HL-60/S4 treated with retinoic acid at 250 ng/mL for 4 days and 3 days (cell line): ENCODE data around the gene MYOC.
"Not testable (repeated sequence)": the region's sequence is repeated elsewhere in the genome, so short reads cannot be mapped to it uniquely, and the experiment has no call there.

Source experiments
- in situ Hi-C: fragments of 300-500 bp; cut with MboI; formaldehyde crosslinking; loops from 2 replicates; pipeline ENCODE4 v1.7.0; 2022; ENCODE audit warnings: low sequenced_read_pairs

MYOC gene

DNA sequence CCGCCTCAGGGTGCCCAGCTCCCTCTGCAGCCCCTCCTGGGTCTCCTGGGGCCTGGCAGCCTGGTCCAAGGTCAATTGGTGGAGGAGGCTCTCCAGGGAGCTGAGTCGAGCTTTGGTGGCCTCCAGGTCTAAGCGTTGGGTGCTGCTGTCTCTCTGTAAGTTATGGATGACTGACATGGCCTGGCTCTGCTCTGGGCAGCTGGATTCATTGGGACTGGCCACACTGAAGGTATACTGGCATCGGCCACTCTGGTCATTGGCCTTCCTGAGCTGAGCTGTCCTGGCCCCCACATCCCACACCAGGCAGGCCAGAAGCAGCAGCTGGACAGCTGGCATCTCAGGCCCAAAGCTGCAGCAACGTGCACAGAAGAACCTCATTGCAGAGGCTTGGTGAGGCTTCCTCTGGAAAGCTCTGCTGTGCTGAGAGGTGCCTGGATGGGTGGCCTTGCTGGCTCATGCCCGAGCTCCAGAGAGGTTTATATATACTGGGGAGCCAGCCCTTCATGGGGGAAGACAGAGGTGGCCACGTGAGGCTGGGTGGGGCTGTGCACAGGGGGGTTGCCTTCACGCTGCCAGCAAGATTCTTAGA lies at the start of gene MYOC:
MYOC (minus strand) TSS at position 455 of the 589 bp plus-strand sequence; CDS start at position 378, 77 bp downstream.
- in situ Hi-C loops: no loop called here

DNA sequence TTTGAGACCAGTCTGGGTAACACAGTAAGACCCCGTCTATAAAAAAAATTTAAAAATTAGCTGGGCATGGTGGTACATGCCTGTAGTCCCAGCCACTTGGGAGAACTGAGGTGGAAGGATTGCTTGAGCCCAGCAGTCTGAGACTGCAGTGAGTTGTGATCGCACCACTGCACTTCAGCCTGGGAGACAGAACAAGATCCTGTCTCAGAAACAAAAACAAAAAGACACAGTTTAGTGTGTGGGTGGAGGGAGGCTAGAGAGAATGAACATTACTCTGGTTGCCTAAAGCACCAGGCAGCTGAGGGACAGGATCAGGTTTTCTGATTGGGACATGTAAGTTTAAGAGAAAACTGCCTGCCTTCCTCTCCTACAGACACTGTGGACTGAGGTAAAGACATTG lies 47.0 kb upstream of the MYOC start:
- in situ Hi-C loops: no loop called here

DNA sequence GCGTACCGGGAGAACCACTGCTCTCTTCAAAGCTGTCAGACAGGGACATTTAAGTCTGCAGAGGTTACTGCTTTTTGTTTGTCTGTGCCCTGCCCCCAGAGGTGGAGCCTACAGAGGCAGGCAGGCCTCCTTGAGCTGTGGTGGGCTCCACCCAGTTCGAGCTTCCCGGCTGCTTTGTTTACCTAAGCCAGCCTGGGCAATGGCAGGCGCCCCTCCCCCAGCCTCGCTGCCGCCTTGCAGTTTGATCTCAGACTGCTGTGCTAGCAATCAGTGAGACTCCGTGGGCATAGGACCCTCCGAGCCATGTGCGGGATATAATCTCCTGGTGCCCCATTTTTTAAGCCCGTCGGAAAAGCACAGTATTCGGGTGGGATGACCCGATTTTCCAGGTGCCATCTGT lies 43.3 kb upstream of the MYOC start:
- in situ Hi-C loops: not testable (repeated sequence)

DNA sequence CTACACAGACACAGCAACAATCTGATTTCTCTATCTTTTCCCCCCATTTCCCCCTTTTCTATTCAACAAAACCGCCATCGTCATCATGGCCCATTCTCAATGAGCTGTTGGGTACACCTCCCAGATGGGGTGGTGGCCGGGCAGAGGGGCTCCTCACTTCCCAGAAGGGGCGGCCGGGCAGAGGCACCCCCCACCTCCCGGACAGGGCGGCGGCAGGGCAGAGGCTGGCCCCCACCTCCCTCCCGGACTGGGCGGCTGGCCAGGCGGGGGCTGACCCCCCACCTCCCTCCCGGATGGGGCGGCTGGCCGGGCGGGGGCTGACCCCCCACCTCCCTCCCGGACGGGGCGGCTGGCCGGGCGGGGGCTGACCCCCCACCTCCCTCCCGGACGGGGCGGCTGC lies 41.1 kb upstream of the MYOC start:
- in situ Hi-C loops: not testable (repeated sequence)

DNA sequence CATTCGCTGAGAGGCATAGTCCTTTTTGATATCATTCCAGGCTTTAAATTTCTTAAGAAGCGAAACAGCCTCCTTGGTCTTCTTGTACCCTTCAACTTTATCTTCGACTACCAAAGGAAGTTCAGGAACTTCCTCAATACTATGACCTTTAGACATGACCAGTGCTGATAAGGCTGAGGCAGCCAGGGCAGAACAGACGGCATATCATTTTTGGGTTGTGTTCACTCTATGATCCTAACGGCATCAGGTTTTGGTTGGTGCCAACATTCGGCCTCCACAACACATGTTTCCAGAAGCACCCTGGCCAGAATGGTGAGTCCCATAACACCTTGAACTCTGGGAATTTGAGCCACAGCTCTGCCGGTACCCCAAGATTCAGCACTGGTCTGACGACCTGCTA lies 31.4 kb upstream of the MYOC start:
- in situ Hi-C loops: no loop called here

DNA sequence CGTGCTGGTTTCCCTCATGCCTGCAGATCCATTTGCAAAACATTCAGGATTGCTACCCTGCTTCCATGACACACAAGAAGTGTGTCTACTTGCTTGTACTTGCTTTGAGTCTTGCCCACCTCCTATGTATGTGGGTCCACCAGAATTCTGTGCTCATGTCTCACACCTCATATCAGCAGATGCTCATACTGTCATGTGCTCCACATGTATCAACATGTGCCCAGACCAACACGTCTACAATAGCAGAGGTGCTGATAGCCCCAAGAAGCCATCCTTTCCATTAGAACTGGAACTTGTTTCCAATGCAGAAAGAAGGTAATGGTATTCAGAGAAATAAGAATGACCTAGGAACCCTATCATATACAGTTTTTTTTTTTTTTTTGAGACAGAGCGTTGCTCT lies 27.9 kb upstream of the MYOC start:
- in situ Hi-C loops: no loop called here

DNA sequence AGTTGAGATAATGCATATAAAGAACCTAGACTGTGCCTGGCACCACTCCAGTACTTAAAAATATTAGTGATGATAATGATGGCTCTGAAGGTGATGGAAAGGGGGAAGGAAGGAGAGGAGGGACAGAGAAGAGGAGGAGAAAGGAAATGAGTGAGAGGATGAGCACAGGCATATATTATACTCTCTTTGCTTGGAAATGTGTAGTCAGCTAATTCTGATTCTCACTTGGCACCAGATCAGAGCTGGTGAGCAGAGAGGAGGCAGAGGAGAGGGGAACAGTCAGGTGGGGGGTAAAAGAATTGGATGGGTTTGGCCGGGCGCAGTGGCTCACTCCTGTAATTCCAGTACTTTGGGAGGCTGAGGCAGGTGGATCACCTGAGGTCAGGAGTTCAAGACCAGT lies 24.3 kb upstream of the MYOC start:
- in situ Hi-C loops: no loop called here

DNA sequence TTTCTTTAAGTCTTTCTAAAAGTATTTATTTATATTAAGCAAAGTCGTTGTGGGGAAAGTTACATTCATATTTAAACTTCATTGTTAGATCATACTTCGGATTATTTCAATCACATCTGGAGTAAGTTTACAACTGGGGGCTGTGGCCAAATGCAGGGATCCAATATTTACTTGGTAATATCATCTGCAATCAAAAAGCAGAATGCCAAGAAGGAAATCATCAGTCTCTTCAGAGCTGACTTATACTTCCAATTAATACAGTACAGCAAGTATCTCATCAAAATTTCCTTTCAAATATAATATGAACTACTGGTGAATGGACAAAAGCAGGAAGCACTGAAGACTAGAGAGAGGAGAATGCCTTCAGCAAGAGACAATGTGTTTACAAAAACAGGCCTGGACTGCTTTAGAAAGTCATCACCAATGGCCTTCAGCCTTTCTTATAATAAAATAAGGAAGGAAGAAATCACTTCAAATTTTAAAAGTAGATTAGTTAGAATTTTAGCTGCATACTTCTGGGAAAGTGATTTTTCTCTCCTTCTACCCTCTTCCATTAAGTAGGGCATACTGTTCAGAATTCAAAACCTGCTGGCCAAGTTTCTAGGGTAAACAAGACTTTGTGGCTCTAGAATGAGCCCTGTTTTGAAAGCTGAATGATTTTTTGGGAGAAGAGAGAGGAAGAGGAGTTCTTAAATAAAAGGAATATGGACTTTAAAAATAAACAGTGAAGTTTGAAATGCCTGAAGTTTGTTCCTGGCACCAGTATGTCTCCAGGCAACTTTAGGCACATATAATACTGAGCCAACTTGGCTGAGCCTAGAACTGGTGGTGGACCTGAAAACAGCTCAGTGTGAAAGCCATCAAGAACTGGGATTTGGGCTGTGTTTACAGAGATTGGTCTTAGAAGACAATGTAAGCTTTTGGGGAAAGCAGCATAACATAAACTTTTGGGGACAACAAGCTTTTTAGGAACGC lies 22.2 kb upstream of the MYOC start:
- in situ Hi-C loops: no loop called here

DNA sequence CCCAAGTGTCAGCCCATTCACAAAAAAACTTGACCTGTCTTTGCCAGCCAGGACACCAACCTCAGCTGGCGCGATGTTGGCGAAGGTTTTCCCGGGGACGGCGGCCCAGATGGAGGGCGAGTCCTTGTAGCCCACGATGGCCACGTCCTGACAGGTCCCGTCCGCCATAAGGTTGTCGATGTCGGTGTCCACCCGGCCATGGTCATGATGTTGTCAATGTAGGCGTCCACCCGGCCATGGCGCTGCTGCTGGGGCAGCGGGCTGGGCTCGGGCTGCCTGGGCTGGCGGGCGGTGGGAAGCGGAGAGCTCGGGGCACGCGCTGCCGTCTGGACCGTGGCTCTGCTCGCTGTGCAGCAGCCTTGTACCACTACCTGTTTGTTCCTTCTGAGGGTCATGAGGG lies 18.3 kb upstream of the MYOC start:
- in situ Hi-C loops: no loop called here

DNA sequence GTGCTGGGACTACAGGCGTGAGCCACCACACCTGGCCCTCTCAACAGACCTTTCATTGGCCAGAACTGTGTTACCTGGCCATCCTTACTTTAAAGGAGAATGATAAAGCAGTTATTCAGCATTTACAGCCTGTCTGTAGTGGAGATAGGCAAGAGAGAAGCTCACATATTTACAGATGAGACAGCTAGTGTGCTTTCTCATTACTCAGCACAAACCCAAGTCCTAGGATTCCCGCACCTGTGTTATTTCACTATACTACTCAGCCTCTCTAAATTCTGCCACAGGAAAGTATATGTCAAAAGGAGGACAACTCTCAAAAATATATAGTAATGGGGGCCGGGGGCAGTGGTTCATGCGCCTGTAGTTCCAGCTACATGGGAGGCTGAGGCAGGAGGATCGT lies 15.9 kb upstream of the MYOC start:
- in situ Hi-C loops: no loop called here

DNA sequence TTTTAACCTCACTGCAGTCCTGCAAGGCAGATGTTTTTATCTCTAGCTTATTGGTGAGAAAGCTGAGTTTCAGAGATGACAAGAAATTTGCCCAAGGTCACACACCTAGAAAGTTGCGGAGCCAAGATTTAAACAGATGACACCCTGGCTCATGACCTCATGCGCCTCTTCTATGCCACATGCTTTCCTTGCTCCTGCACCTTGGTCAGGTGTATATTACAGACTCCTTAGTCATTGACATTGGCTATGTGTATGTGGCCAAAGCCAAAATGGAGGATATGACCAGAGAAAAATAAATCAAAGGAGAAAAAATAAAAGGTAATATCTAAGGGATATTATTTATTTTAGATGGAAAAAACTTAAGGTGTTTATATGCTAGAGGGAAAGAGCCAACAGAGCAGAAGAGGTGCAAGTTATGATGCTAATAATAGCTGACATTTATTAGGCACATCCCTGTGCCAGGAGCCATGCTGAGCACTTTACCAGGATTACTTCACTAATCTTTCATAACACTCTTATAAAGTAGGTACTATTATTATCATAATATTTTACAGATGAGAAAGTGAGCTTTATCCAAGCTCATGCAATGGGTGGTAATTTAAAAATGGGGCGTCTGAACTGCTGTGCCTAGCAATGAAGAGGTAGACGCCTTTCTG lies 13.8 kb upstream of the MYOC start:
- in situ Hi-C loops: no loop called here

DNA sequence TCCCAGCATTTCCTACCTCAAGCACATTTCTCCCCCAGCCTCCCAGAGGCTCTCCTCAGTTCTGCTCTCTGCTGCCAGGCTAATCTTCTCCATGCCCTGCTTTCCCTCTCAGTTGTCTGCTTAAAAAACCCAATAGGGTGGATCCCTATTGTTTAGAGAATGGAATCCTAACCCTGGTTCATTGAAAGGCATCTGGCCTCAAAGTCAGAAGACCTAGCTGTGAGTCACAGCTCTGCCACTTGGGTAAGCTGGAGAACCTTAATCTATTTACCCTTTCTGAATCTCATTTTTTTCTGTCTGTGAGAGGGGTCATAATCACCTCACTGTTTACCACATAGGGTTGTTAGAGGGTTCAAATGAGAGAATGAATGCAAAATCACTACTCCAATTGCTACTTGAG lies 12.5 kb upstream of the MYOC start:
- in situ Hi-C loops: no loop called here

DNA sequence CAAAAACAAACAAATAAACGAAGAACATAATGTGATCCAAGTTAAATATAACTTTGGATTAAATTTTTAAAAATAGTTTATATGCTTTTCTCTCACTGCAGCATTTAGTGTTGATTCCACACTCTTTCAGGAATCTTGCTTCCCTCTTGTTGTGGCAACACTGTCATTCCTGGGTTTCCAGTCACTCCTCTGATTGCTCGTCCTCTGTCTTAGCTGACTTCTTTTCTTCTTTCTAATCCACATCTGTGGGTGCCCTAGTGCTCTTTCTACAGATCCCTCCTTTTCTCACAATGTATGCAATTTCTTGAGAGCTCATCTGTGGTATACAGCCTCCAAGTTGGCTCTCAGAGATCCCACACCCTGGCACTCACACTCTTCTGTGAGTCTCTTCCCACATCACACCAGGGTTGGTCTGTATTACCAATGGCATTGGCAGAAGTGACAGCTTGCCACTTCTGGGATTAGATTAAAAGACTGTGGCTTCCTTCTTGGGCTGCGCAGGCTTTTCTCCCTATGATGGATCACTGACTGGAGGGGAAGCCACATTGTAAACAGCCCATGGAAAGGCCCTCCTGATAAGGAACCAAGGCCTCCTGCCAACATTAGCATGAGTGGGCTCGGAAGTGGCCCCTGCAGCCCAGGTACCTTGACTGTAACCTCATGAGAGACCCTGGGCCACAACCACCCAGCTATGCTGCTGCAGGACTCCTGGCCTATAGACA lies 11.5 kb upstream of the MYOC start:
- in situ Hi-C loops: no loop called here

DNA sequence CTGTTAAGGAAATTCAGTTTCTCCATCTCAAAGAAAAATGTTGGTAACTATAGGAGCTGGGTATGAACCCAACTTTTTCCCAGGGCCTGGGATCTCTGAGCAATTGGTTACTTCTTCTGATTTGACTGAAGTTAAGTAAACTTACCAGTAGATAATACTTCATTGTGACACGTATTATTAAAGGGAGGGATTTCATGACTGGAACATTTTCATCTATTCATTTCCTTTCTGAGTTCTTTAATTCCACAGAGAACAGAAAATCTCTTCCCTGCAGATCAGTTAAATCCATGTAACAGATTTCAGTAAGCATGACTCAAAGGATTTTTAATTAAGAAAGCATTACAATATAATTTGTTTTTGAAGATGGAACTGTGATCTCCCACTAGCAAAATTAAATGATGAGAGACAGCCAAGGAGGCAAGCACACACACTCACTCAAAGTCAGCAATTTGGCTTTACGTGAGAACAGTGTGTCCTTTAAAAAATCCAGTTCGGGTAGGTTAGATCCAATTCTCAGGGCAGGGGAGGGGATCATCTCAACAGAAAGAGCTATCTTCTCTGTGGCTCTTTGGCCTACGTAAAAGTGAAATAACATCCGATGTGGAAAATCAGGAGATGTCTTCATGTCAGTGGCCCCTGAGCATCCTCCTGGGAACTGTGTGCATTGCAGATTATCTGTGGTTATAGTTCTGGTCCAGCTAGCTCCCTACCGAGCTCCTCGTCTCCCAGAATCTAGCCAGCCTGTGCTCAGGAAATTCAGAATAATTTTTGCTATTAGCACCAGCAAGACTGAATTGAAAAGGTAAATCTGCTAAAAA lies 10.8 kb upstream of the MYOC start:
- in situ Hi-C loops: no loop called here

DNA sequence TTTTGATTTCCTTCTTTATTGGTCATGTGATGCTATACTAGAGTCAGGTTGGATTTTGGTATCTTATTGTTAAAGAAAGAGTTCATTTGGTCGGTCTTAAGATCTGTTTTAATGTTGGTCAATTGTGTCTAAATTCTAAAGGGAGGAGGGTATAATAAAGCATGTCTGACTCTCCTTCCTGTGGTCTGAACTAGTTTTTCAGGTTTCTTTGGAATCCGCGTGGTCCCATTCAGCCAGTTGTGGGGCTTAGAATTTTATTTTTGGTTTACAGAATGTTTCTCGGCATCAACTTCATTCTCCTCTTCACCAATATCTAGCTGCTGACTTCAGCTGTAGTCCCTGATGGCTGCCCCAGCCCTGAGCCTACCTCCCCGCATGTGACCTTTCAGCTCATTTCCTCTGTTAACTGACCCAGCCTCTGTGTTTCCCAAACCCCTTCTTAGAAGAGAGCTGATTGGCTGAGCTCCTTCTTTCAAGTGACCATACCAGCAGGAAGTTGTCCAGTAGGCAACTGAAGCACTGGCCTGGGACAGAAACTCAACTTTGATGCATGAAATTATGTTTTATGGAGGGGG lies 8.7 kb upstream of the MYOC start:
- in situ Hi-C loops: no loop called here

DNA sequence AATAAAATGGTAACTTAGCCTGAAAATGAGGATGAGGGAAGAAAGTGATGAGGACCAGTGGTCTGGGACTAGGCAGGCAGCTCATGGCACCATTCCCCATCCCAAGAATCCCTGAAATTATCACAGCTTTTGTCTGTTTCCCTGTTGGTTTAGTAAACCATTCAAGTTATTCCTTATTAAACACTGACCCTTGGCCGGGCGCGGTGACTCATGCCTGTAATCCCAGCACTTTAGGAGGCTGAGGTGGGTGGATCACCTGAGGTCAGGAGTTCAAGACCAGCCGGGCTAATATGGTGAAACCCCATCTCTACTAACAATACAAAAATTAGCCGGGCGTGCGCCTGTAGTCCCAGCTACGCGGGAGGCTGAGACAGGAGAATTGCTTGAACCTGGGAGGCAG lies 3.7 kb upstream of the MYOC start:
- in situ Hi-C loops: not testable (repeated sequence)

DNA sequence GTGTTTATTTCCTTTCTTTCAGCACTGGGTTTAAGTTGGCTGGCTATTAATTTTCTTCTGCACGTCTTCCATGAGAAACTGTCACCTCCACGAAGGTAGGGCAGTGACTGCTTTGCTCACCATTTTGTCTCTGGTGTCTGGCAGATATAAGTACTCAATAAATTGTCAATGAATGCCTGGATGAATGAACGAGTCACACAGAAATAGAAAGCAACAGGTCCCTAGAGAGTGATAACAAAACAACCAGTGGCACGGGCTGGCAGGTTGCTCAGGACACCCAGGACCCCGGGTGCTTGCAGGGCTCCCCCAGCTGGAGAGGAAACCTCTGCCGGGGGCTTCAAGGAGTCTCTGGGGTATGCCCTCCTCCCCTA lies 3.2 kb upstream of the MYOC start:
- in situ Hi-C loops: no loop called here

DNA sequence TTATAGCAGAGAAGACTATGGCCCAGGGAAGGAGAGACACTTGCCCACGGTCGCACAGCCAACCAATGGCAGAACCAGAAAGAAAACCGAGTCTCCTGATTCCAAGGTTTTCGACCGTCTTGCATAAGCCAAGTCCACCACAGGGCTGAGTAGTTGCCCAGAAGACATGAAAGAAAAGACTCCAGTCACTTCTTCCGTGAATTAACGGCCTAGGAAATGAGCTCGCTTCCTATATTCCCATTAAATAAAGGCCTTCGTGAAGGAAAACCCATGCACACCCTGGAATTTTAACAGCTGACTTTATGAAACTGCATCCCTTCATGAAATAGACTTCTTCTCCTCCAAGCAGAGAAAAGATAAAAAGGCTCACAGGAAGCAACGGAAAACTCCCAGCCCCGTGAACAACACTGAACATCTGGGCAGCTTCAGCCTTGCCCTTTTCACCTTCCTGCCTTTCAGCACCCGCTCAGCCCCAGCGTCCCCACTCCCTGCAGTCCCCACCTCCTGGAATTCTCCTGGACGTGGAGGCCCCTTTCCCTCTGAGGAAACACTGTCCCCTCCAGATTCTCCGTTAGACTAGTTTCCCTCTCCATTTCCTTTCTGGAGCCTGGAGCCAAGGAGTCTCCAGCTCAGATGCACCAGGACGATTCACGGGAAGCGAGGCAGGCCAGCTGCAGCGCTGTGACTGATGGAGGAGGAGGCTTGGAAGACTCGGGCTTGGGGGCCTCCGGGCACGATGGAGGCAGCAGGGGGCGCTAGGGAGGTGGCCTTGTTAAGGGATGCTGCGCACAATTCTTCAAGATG lies 2.7 kb upstream of the MYOC start:
- in situ Hi-C loops: no loop called here

DNA sequence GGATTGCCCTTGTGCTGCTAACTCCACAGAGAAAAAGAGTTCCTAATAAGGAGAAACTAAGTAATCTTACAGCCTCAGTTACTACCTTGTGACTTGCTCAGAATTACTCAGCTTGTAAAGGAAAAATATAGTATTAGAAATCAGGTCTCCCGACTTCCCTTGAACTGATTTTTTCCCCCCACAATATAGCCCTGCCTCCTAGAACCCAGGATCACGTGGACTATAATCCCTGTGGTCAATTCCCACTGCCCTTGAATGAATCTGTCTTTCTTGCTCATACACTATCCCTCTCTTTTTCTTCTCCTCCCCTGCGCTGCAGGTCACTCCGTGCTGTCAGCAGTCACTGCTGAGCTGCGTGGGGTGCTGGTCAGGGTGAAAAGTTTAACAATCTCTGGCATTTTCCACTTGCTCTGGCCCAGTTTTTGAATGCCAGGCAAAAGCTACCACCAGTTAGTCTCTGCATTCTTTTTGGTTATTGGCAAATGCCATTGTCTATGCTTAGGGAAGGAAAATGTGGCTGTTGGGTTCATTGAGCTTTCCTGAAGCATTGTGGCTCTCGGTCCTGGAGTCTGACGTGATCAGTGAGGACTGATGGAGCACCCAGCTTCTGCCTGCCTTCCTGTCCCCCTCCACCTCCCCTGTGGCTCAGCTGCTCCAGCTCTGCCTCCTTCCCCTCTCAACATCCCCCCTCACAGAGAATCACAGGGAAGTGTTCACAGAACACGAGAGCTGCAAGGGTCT lies 1.9 kb upstream of the MYOC start:
- in situ Hi-C loops: no loop called here
